Ascending aorta (tissue), 2 donors: ENCODE results near the gene MCTP1. TPM values are rescaled to one million over a fixed set of nuclear protein-coding genes. Genes with fewer than 3 reads are reported as not detected.

Experiments
- DNase-seq, 2 donors: peaks; one replicate each; pipeline ENCODE4 v3.0.0-alpha.2; 2019; ENCODE audit warnings: low spot score in 2 of 2
- H3K27ac ChIP-seq, 2 donors: fragments of 200-600 bp; sonication (generic); one replicate each; pipeline ENCODE4 v1.5.1; 2016 to 2017; ENCODE audit warnings: mild to moderate bottlenecking in 1 of 2
- H3K27me3 ChIP-seq: fragments of 200-600 bp; sonication (generic); one replicate; pipeline ENCODE4 v1.5.1; 2017
- H3K36me3 ChIP-seq, 2 donors: fragments of 200-600 bp; sonication (generic); one replicate each; pipeline ENCODE4 v1.5.1; 2016
- H3K4me1 ChIP-seq, 2 donors: fragments of 200-600 bp; sonication (generic); one replicate each; pipeline ENCODE4 v1.5.1; 2016 to 2017; ENCODE audit warnings: mild to moderate bottlenecking in 1 of 2
- H3K4me3 ChIP-seq, 2 donors: fragments of 200-600 bp; sonication (generic); one replicate each; pipeline ENCODE4 v1.5.1; 2016 to 2017; ENCODE audit warnings: mild to moderate bottlenecking in 1 of 2
- H3K9me3 ChIP-seq, 2 donors: fragments of 200-600 bp; sonication (generic); one replicate each; pipeline ENCODE4 v1.5.1; 2016
- intact Hi-C: fragments of 100-400 bp; cut with DNase I; formaldehyde crosslinking; loops from one replicate; pipeline ENCODE4 v1.15.1; 2023
- total RNA-seq: library from RNA; depleted of rRNA; stranded (reverse); fragments of >200 nt; gene quantifications from one replicate; pipeline ENCODE4 v1.1.0, GENCODE V29; 2016
- TF ChIP-seq, protein P1 (sequence below), 3 experiments: fragments of 200-600 bp in 2 of 3; fragments of 450-650 bp in 1 of 3; sonication (generic) in 2 of 3; IDR thresholded peaks; one replicate each; pipeline ENCODE4 v1.5.1; 2016 to 2019; ENCODE audit warnings: antibody characterized with exemption in 3 of 3, mild to moderate bottlenecking in 1 of 3, moderate library complexity in 1 of 3

Gene MCTP1
- total RNA-seq, 1 donor from 2014 or later, result 112 TPM

- H3K4me3 ChIP-seq, result no peak overlapping the region
- DNase-seq, result no peak
- H3K27me3 ChIP-seq, result no peaks in the 10 kb centered on the region
- TF ChIP-seq, protein P1, sequence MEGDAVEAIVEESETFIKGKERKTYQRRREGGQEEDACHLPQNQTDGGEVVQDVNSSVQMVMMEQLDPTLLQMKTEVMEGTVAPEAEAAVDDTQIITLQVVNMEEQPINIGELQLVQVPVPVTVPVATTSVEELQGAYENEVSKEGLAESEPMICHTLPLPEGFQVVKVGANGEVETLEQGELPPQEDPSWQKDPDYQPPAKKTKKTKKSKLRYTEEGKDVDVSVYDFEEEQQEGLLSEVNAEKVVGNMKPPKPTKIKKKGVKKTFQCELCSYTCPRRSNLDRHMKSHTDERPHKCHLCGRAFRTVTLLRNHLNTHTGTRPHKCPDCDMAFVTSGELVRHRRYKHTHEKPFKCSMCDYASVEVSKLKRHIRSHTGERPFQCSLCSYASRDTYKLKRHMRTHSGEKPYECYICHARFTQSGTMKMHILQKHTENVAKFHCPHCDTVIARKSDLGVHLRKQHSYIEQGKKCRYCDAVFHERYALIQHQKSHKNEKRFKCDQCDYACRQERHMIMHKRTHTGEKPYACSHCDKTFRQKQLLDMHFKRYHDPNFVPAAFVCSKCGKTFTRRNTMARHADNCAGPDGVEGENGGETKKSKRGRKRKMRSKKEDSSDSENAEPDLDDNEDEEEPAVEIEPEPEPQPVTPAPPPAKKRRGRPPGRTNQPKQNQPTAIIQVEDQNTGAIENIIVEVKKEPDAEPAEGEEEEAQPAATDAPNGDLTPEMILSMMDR (IDR thresholded peaks at IDR 0.05), result no peak
- H3K4me1 ChIP-seq, result no peaks in the 10 kb centered on the region
- no peak overlapping the region for H3K27ac ChIP-seq
- intact Hi-C loops, result no loop called here
- H3K36me3 ChIP-seq, result no peaks in the 10 kb centered on the region
- no peaks in the 10 kb centered on the region for H3K9me3 ChIP-seq
Observed at GRCh38 chr5:95069948-95070347, 214.9 kb downstream of the MCTP1 start.

GRCh38 chr5:95069021-95069420, 215.9 kb downstream of the MCTP1 start:
- Histone ChIP-seq H3K36me3 (no peaks in the 10 kb centered on the region), H3K27ac (no peak overlapping the region), H3K4me1 (no peaks in the 10 kb centered on the region), H3K27me3 (no peaks in the 10 kb centered on the region), H3K9me3 (no peaks in the 10 kb centered on the region), H3K4me3 (no peak overlapping the region)
- DNase-seq, result no peak
- intact Hi-C loops, result no loop called here
- TF ChIP-seq, protein P1 (IDR thresholded peaks at IDR 0.05), result no peak

GRCh38 chr5:95068289-95068910, 216.5 kb downstream of the MCTP1 start:
- H3K36me3 ChIP-seq, result no peaks in the 10 kb centered on the region

DNA sequence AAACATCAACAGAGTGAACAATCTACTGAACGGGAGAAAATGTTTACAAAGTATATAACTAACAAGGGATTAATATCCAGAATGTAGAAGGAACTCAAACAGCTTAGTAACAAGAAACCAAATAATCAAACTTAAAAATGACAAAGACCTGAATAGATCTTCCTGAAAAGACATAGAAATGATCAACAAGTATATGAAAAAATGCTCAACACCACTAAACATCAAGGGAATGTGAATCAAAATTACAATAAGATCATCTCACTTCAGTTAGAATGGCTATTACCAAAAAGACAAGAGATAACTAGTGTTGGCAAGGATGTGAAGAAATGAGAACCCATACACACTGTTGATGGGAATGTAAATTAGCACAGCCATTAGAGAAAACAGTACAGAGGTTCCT, 218.8 kb downstream of the MCTP1 start:
- no peak for DNase-seq
- H3K4me1 ChIP-seq, result no peaks in the 10 kb centered on the region
- H3K27ac ChIP-seq, result no peak overlapping the region
- H3K9me3 ChIP-seq, result no peaks in the 10 kb centered on the region
- TF ChIP-seq, protein P1 (IDR thresholded peaks at IDR 0.05), result no peak
- no peaks in the 10 kb centered on the region for H3K36me3 ChIP-seq
- intact Hi-C loops, result no loop called here
- H3K4me3 ChIP-seq, result no peak overlapping the region
- H3K27me3 ChIP-seq, result no peaks in the 10 kb centered on the region

More at GRCh38 chr5:95068289-95068910, 216.5 kb downstream of the MCTP1 start:
- no peak overlapping the region for H3K27ac ChIP-seq
- H3K9me3 ChIP-seq, result no peaks in the 10 kb centered on the region
- intact Hi-C loops, result no loop called here
- no peaks in the 10 kb centered on the region for H3K27me3 ChIP-seq
- no peaks in the 10 kb centered on the region for H3K4me1 ChIP-seq
- TF ChIP-seq, protein P1 (IDR thresholded peaks at IDR 0.05), result no peak
- H3K4me3 ChIP-seq, result no peak overlapping the region
- DNase-seq, result no peak

- Histone ChIP-seq H3K27ac (no peak overlapping the region), H3K27me3 (no peaks in the 10 kb centered on the region), H3K4me3 (no peak overlapping the region), H3K9me3 (no peaks in the 10 kb centered on the region), H3K4me1 (no peaks in the 10 kb centered on the region), H3K36me3 (no peaks in the 10 kb centered on the region)
- no peak for DNase-seq
- intact Hi-C loops, result no loop called here
- TF ChIP-seq, protein P1 (IDR thresholded peaks at IDR 0.05), result no peak
Observed at GRCh38 chr5:95063492-95063891, 221.4 kb downstream of the MCTP1 start.

DNA sequence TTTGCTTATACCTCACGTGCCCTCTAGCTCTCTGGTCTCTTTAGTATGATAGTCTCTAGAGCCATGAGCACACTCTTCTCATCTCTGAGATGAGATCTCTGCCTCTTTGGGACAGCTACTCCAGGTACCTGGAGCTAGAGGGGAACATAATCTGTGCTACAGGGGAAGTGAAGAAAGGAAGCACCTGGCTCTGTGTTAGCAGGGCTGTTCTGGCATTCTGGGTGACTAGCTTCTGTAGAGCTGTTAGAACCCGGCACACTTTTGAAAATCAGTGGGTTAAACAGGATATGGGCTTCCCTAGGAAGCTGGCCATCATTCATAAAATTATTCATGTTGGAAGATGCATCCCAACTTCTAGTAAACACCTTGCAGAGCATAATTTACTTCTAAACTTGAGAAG, 224.8 kb downstream of the MCTP1 start:
- Histone ChIP-seq H3K27me3 (no peaks in the 10 kb centered on the region), H3K4me1 (no peaks in the 10 kb centered on the region), H3K9me3 (no peaks in the 10 kb centered on the region), H3K4me3 (no peak overlapping the region), H3K27ac (no peak overlapping the region), H3K36me3 (no peaks in the 10 kb centered on the region)
- intact Hi-C loops, result no loop called here
- TF ChIP-seq, protein P1 (IDR thresholded peaks at IDR 0.05), result no peak
- no peak for DNase-seq
